HepG2 (cell line): Measurements from ENCODE around the gene RSPRY1. TPM values are rescaled to one million over a fixed set of nuclear protein-coding genes. Genes with fewer than 3 reads are reported as not detected.

ENCODE experiments used
- GATAD1 ChIP-seq: IDR thresholded peaks from 2 replicates; pipeline ENCODE4 v1.6.1; 2016; ENCODE audit warnings: missing genetic modification reagents, missing compliant biosample characterization
- GPBP1L1 ChIP-seq: sonication (generic); formaldehyde crosslinking; IDR thresholded peaks from 2 replicates; pipeline ENCODE4 v1.5.0; 2020; ENCODE audit warnings: mild to moderate bottlenecking, missing genetic modification reagents
- PLRG1 ChIP-seq: fragments of 450-650 bp; conservative IDR thresholded peaks from 2 replicates; pipeline ENCODE4 v1.6.1; 2016
- POLR2AphosphoS5 ChIP-seq: IDR thresholded peaks from 2 replicates; pipeline ENCODE4 v1.6.1; 2012; ENCODE audit warnings: low read depth, low read length
- SCMH1 ChIP-seq: sonication (generic); formaldehyde crosslinking; IDR thresholded peaks from 2 replicates; pipeline ENCODE4 v1.9.0; 2021; ENCODE audit warnings: missing genetic modification reagents, mild to moderate bottlenecking, borderline replicate concordance
- THAP8 ChIP-seq: sonication (generic); formaldehyde crosslinking; IDR thresholded peaks from 2 replicates; pipeline ENCODE4 v1.5.1; 2020; ENCODE audit warnings: missing genetic modification reagents, mild to moderate bottlenecking, borderline replicate concordance
- YEATS4 ChIP-seq: sonication (generic); formaldehyde crosslinking; IDR thresholded peaks from 2 replicates; pipeline ENCODE4 v1.4.0; 2020; ENCODE audit warnings: missing genetic modification reagents, borderline replicate concordance
- ZFP91 ChIP-seq: sonication (generic); formaldehyde crosslinking; IDR thresholded peaks from 2 replicates; pipeline ENCODE4 v1.9.0; 2022; ENCODE audit warnings: missing genetic modification reagents, mild to moderate bottlenecking, borderline replicate concordance
- ZNF232 ChIP-seq: sonication (generic); formaldehyde crosslinking; IDR thresholded peaks from 2 replicates; pipeline ENCODE4 v1.4.0; 2020; ENCODE audit warnings: missing genetic modification reagents, borderline replicate concordance
- ZNF263 ChIP-seq: sonication (generic); formaldehyde crosslinking; IDR thresholded peaks from 2 replicates; pipeline ENCODE4 v1.4.0; 2020; ENCODE audit warnings: missing genetic modification reagents
- ZNF318 ChIP-seq: sonication (generic); formaldehyde crosslinking; IDR thresholded peaks from 2 replicates; pipeline ENCODE4 v1.4.0; 2020; ENCODE audit warnings: mild to moderate bottlenecking, missing genetic modification reagents
- ZNF350 ChIP-seq: sonication (generic); formaldehyde crosslinking; IDR thresholded peaks from 2 replicates; pipeline ENCODE4 v1.4.0; 2020; ENCODE audit warnings: mild to moderate bottlenecking, low read depth, missing genetic modification reagents, borderline replicate concordance
- ZNF362 ChIP-seq: sonication (generic); formaldehyde crosslinking; IDR thresholded peaks from 2 replicates; pipeline ENCODE4 v1.4.0; 2020; ENCODE audit warnings: missing genetic modification reagents, mild to moderate bottlenecking, borderline replicate concordance
- ZNF761 ChIP-seq: sonication (generic); formaldehyde crosslinking; conservative IDR thresholded peaks from 2 replicates; pipeline ENCODE4 v1.4.0; 2020; ENCODE audit warnings: mild to moderate bottlenecking, missing genetic modification reagents
- polyA plus RNA-seq, 8 experiments: library from polyadenylated mRNA; depleted of rRNA in 3 of 8; stranded (reverse) in 7 of 8; unstranded in 1 of 8; fragments of >200 nt; fragmentation: Illumina TruSeq in 4 of 8; extraction: Trizol in 4 of 8; gene quantifications; 2 replicates each; pipeline versions ENCODE4 v1.2.1 to v1.2.3, GENCODE V29; 2011 to 2016; ENCODE audit warnings: low read depth in 4 of 8, missing spikeins in 1 of 8, mixed read lengths in 1 of 8; ENCODE audit not compliant: insufficient read depth in 1 of 8
- total RNA-seq, 5 experiments: library from RNA; depleted of rRNA; stranded (reverse); fragments of >200 nt; fragmentation: Illumina TruSeq; extraction: Trizol; gene quantifications; 2 replicates each; pipeline ENCODE4 v1.2.3, GENCODE V29; 2016; ENCODE audit warnings: low read depth in 1 of 5

The RSPRY1 gene
- total and polyA plus RNA-seq, 2 of the 13 experiments (the other 11 are each of a cell fraction or from before 2014, with no cell fraction given), result 53.4 to 61.0 TPM

- TF ChIP-seq POLR2AphosphoS5 (peak; percentile 34; the same call in 1 of the 2 replicates), ZNF350 (CRISPR knock-in tag) (peak; percentile 43; the same call in 1 of the 2 replicates), ZNF232 (CRISPR knock-in tag) (no peak), PLRG1 (no peak), ZNF263 (no peak), ZFP91 (CRISPR knock-in tag) (0 out of 2 replicates have a peak, but pooled peaks have one; percentile 11), THAP8 (no peak), GATAD1 (no peak), GPBP1L1 (CRISPR knock-in tag) (no peak), ZNF318 (CRISPR knock-in tag) (no peak), ZNF761 (no peak), YEATS4 (CRISPR knock-in tag) (peak; percentile 36; the same call in 1 of the 2 replicates), ZNF362 (CRISPR knock-in tag) (no peak), SCMH1 (CRISPR knock-in tag) (no peak)
Measured at GRCh38 chr16:57186872-57187854, 1.0 kb downstream of the RSPRY1 start (continued).
